ENCODE measurements around the gene MLYCD.

The MLYCD gene

GRCh38 chr16:83952587-83952939 lies 53.6 kb downstream of the MLYCD start:
- DNase-seq (ENCODE audit: low read depth): no peak
- no peak for TF ChIP-seq CTCF (conservative IDR thresholded peaks at IDR 0.05; ENCODE audit: low read depth, low read length)
- peak overlapping the region; percentile 39 for H3K4me3 ChIP-seq (ENCODE audit: low read depth, low read length)

- TF ChIP-seq CTCF (conservative IDR thresholded peaks at IDR 0.05; ENCODE audit: low read depth, low read length): no peak
- DNase-seq (ENCODE audit: low read depth): peak; percentile 95
- peak within 1 kb of the TSS; percentile 62 for H3K4me3 ChIP-seq (ENCODE audit: low read depth, low read length)
Measured at GRCh38 chr16:83952940-83953795, 54.3 kb downstream of the MLYCD start, which contains the start of gene OSGIN1. TSS of gene OSGIN1 (plus strand) at chr16:83953240. CDS start at chr16:83957672, 4,432 bp downstream.

- peak; percentile 69 for TF ChIP-seq CTCF (conservative IDR thresholded peaks at IDR 0.05; ENCODE audit: low read depth, low read length)
- peak overlapping the region; percentile 62 for H3K4me3 ChIP-seq (ENCODE audit: low read depth, low read length)
- DNase-seq (ENCODE audit: low read depth): peak; percentile 53
Measured at GRCh38 chr16:83953796-83954576, 55.1 kb downstream of the MLYCD start.

GRCh38 chr16:83954577-83955016 lies 55.7 kb downstream of the MLYCD start:
- no peak overlapping the region for H3K4me3 ChIP-seq (ENCODE audit: low read depth, low read length)

GRCh38 chr16:83955218-83956130 lies 56.6 kb downstream of the MLYCD start:
- peak; percentile 80 for DNase-seq (ENCODE audit: low read depth)
- no peak overlapping the region for H3K4me3 ChIP-seq (ENCODE audit: low read depth, low read length)
- no peak for TF ChIP-seq CTCF (conservative IDR thresholded peaks at IDR 0.05; ENCODE audit: low read depth, low read length)

More at GRCh38 chr16:83954577-83955016, 55.7 kb downstream of the MLYCD start:
- peak; percentile 2 for TF ChIP-seq CTCF (conservative IDR thresholded peaks at IDR 0.05; ENCODE audit: low read depth, low read length)
- DNase-seq (ENCODE audit: low read depth): peak; percentile 40

Measured in choroid plexus epithelial cell (primary cell).